Astrocyte (in vitro differentiated cells and primary cell): ENCODE measurements around the gene ANKRD9. TPM values are rescaled to one million over a fixed set of nuclear protein-coding genes. Genes with fewer than 3 reads are reported as not detected.

ENCODE experiments used
- DNase-seq: peaks from one replicate; pipeline ENCODE4 v3.0.0-alpha.2; 2010; ENCODE audit warnings: low read depth
- FAIRE-seq: peaks from 2 replicates; lab custom pipeline; 2011; peaks lifted over from hg19 to GRCh38; lab: Jason Lieb, UNC
- H2AFZ ChIP-seq: 2 replicates; pipeline ENCODE4 v1.6.0; 2012; ENCODE audit warnings: low read depth, low read length, inconsistent platforms
- H3K27ac ChIP-seq: 2 replicates; pipeline ENCODE4 v1.5.1; 2011; ENCODE audit warnings: low read depth, low read length, inconsistent platforms
- H3K27me3 ChIP-seq: 2 replicates; pipeline ENCODE4 v1.6.0; 2011; ENCODE audit warnings: low read length, inconsistent platforms; ENCODE audit not compliant: insufficient read depth
- H3K36me3 ChIP-seq: 2 replicates; pipeline ENCODE4 v1.5.1; 2011; ENCODE audit warnings: low read length, inconsistent platforms; ENCODE audit not compliant: insufficient read depth
- H3K4me1 ChIP-seq: 2 replicates; pipeline ENCODE4 v1.5.1; 2011; ENCODE audit warnings: low read length, inconsistent platforms; ENCODE audit not compliant: insufficient read depth
- H3K4me2 ChIP-seq: 2 replicates; pipeline ENCODE4 v1.6.0; 2012; ENCODE audit warnings: low read length, inconsistent platforms
- H3K4me3 ChIP-seq: 2 replicates; pipeline ENCODE4 v1.5.1; 2011; ENCODE audit warnings: low read depth, mild to moderate bottlenecking, low read length, inconsistent platforms; ENCODE audit not compliant: insufficient read depth
- H3K79me2 ChIP-seq: 2 replicates; pipeline ENCODE4 v1.6.0; 2012; ENCODE audit warnings: mild to moderate bottlenecking, low read length, inconsistent platforms; ENCODE audit not compliant: insufficient read depth
- H3K9ac ChIP-seq: 2 replicates; pipeline ENCODE4 v1.6.0; 2012; ENCODE audit warnings: mild to moderate bottlenecking, low read length, inconsistent platforms
- H3K9me3 ChIP-seq: 2 replicates; pipeline ENCODE4 v1.5.1; 2012; ENCODE audit warnings: low read depth, mild to moderate bottlenecking, low read length, inconsistent platforms; ENCODE audit not compliant: insufficient read depth
- H4K20me1 ChIP-seq: 2 replicates; pipeline ENCODE4 v1.6.0; 2012; ENCODE audit warnings: low read length, inconsistent platforms; ENCODE audit not compliant: insufficient read depth
- H3K27ac Mint-ChIP-seq: one replicate; pipeline ENCODE4 v1.8.0; 2021; ENCODE audit warnings: mild to moderate bottlenecking, mixed read lengths; ENCODE audit not compliant: unreplicated experiment
- H3K27me3 Mint-ChIP-seq: one replicate; pipeline ENCODE4 v1.8.0; 2021; ENCODE audit warnings: low read depth, mixed read lengths; ENCODE audit not compliant: unreplicated experiment
- H3K36me3 Mint-ChIP-seq: one replicate; pipeline ENCODE4 v1.8.0; 2021; ENCODE audit warnings: low read depth, mixed read lengths; ENCODE audit not compliant: unreplicated experiment
- H3K4me1 Mint-ChIP-seq: one replicate; pipeline ENCODE4 v1.8.0; 2021; ENCODE audit warnings: low read depth, mixed read lengths; ENCODE audit not compliant: unreplicated experiment
- H3K4me3 Mint-ChIP-seq: one replicate; pipeline ENCODE4 v1.8.0; 2021; ENCODE audit warnings: mild to moderate bottlenecking, moderate library complexity, mixed read lengths; ENCODE audit not compliant: unreplicated experiment
- H3K9me3 Mint-ChIP-seq: one replicate; pipeline ENCODE4 v1.8.0; 2021; ENCODE audit warnings: mild to moderate bottlenecking, mixed read lengths; ENCODE audit not compliant: unreplicated experiment
- CTCF ChIP-seq: IDR thresholded peaks from 2 replicates; pipeline ENCODE4 v1.5.1; 2011; ENCODE audit warnings: low read depth, mild to moderate bottlenecking, inconsistent platforms, low read length, moderate library complexity; ENCODE audit not compliant: insufficient read depth
- EZH2 ChIP-seq: IDR thresholded peaks from 2 replicates; pipeline ENCODE4 v1.6.1; 2012; ENCODE audit warnings: mild to moderate bottlenecking, low read length, inconsistent platforms; ENCODE audit not compliant: insufficient read depth
- total RNA-seq: library from RNA; stranded (reverse); gene quantifications from 2 replicates; pipeline ENCODE4 v1.2.1, GENCODE V29; 2021

The ANKRD9 gene
- total RNA-seq, 1 donor from 2014 or later, result 9.4 TPM

DNA sequence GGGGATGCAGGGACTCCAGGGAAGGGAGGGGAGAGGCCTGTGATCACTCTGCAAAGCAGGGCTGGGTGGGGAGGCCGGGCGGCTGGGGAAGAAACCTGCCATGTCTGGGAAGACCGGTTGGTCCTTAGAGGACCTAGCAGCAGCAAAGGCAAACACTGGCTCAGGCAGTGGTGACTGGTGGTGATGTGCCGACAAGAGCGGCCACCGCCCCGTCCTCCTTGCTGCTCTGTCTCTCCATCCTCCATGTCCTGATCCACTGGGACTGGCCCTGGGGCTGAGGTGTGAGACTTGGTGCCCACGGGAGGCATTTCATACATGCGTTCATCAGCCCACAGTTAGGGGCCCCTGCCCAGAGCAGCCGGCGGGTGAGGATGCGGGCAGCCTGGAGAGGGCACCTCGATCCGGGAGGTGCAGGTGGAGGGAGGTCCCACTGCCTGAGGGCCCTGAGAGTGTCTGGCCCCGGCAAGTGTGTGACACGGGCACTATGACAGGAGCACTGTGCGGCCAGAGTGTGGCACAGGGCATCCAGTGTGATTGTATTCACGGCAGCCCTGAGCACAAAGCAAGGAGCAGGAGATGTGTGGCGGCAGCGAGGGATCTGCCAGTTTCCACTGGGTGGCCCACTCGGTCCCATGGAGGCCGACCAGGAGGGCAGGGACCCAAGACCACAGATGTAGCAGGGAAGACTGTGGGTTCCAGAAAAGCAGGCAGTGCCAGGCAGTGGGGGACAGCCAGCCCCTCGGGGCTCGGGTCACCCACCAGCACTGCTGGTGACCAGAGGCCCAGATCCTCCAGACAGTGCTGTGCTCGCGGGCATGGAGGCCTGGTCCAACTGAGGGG lies 13.9 kb downstream of the ANKRD9 start:
- no peaks in the 10 kb centered on the region for H4K20me1 ChIP-seq
- FAIRE-seq (no peak), DNase-seq (no peak)
- no peak overlapping the region for H3K27ac ChIP-seq
- H3K27ac Mint-ChIP-seq, result no peak overlapping the region
- H3K79me2 ChIP-seq, result no peaks in the 10 kb centered on the region
- no peaks in the 10 kb centered on the region for H3K27me3 ChIP-seq
- H3K27me3 Mint-ChIP-seq, result no peaks in the 10 kb centered on the region
- H3K4me3 Mint-ChIP-seq, result no peak overlapping the region
- no peak overlapping the region for H2AFZ ChIP-seq
- no peaks in the 10 kb centered on the region for H3K36me3 ChIP-seq
- H3K9me3 ChIP-seq, result no peaks in the 10 kb centered on the region
- no peak overlapping the region for H3K4me2 ChIP-seq
- peaks cover 3% of the 10 kb centered on the region for H3K4me1 ChIP-seq
- H3K4me1 Mint-ChIP-seq, result peaks cover 3% of the 10 kb centered on the region
- H3K36me3 Mint-ChIP-seq, result peaks cover 19% of the 10 kb centered on the region
- H3K9me3 Mint-ChIP-seq, result no peaks in the 10 kb centered on the region
- no peak overlapping the region for H3K9ac ChIP-seq
- H3K4me3 ChIP-seq, result no peak overlapping the region
- no peak for TF ChIP-seq EZH2
- no peak for TF ChIP-seq CTCF

DNA sequence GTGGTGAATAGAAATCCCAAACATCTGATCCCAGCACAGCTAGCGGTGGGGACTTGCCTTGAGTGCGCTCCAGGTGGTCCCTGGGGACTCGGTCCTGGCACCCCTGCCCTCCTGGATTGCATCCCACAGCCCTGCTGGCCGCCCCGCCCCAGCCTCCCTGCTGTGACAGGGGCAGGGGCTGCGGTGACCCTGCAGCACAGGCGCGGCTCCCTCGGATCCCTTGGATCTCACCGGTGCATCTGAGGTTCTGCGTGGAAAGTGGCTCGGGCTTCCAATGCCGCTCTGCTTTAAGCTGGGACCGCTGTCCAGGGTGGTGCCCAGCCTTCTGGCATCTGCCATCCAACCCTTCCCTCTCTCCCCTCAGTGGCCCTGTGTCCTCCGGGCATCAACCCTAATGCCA lies 16.0 kb downstream of the ANKRD9 start:
- Mint-ChIP-seq H3K9me3 (no peaks in the 10 kb centered on the region), H3K4me1 (no peaks in the 10 kb centered on the region), H3K36me3 (peaks cover 8% of the 10 kb centered on the region), H3K4me3 (no peak overlapping the region), H3K27ac (no peak overlapping the region), H3K27me3 (no peaks in the 10 kb centered on the region)
- H4K20me1 ChIP-seq, result no peaks in the 10 kb centered on the region
- H3K9ac ChIP-seq, result no peak overlapping the region
- H3K4me3 ChIP-seq, result no peak overlapping the region
- H3K27ac ChIP-seq, result no peak overlapping the region
- H3K79me2 ChIP-seq, result no peaks in the 10 kb centered on the region
- FAIRE-seq, result no peak
- H3K27me3 ChIP-seq, result no peaks in the 10 kb centered on the region
- H3K36me3 ChIP-seq, result no peaks in the 10 kb centered on the region
- TF ChIP-seq EZH2, result no peak
- no peak for TF ChIP-seq CTCF
- no peaks in the 10 kb centered on the region for H3K4me1 ChIP-seq
- no peak overlapping the region for H3K4me2 ChIP-seq
- H2AFZ ChIP-seq, result no peak overlapping the region
- DNase-seq, result no peak
- no peaks in the 10 kb centered on the region for H3K9me3 ChIP-seq

DNA sequence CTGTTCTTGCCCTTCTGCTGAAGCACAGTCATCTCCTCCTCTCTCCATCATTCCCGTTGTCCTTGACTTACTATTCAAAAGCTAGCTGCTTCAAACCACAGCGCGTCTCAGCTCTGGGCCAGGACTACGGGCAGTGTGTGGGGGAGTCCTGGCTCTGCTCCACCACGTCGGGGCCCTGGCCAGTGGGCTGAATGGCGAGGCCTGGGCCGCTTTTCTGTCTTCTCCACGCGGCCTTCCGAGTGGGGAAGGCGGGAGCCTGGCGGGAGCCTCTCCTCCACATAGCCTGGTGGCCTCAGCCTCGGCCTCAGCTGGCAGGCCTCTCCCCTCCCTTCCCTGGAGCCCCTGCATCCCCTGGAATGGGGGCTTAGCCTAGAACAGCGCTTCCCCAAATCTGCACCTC lies 16.5 kb downstream of the ANKRD9 start:
- Mint-ChIP-seq H3K9me3 (no peaks in the 10 kb centered on the region), H3K27me3 (no peaks in the 10 kb centered on the region), H3K27ac (no peak overlapping the region), H3K36me3 (peaks cover 8% of the 10 kb centered on the region), H3K4me1 (no peaks in the 10 kb centered on the region), H3K4me3 (no peak overlapping the region)
- TF ChIP-seq EZH2 (no peak), CTCF (no peak)
- Histone ChIP-seq H3K9ac (no peak overlapping the region), H3K27me3 (no peaks in the 10 kb centered on the region), H3K36me3 (no peaks in the 10 kb centered on the region), H3K79me2 (no peaks in the 10 kb centered on the region), H3K4me1 (no peaks in the 10 kb centered on the region), H4K20me1 (no peaks in the 10 kb centered on the region), H3K4me3 (no peak overlapping the region), H3K27ac (no peak overlapping the region), H2AFZ (no peak overlapping the region), H3K9me3 (no peaks in the 10 kb centered on the region), H3K4me2 (no peak overlapping the region)
- FAIRE-seq (no peak), DNase-seq (no peak)
